Activated CD4-positive, alpha-beta T cell treated with anti-CD3 and anti-CD28 coated beads, Interleukin-2, amount 50 U/mL, for 16 hours (primary cell): ENCODE data around the gene FAM217A.

ENCODE experiments used
- DNase-seq: peaks from one replicate; pipeline ENCODE4 v3.0.0-alpha.2; 2020

The FAM217A gene

DNA sequence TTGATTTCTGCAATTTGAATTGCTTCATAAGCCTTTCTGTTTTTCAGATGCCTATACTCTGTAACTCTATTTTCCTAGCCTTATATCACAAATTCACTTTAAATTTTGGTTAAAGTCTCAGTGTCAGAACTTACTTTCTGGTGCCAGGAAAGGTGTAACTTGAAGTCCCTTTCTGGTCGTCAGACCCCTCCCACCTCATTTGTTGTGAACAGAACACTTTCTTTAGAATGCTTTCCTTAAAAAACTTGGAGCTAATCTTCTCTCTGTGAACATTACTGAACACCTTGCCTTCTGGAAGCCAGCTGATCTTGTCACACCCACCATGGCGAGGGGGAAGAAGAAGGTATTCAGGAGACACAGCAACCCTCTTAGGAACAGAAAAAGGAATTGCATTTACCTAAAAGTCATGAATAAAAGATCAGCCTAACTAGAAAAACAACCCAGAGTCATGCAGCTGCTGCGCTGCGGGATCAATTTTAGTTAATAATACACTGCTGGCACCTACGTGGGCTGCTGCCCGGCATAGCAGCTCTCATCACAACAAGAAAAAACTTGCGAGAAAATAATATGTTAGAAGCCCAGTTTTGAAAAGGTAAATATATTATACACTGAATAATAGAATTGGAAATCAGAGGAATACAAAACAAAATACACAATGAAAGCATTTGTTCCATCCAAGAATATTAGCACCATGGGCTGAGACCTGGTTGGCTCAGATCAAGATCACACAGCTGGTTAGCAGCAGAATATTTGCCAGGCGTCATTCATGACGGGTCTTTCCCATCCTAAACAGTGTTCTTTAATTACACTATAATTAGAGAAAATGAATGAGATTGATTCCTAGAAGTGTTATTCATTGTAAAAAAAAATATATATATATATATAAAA is 5.8 kb upstream of the FAM217A start:
- no peak for DNase-seq

GRCh38 chr6:4074478-4075235 is 4.3 kb downstream of the FAM217A start:
- DNase-seq: no peak

- DNase-seq: no peak
These were observed 7.6 kb downstream of the FAM217A start for GRCh38 chr6:4071330-4071729.

- no peak for DNase-seq
These were observed 9.7 kb downstream of the FAM217A start for GRCh38 chr6:4069199-4069598.

GRCh38 chr6:4067673-4068072 is 11.3 kb downstream of the FAM217A start:
- DNase-seq: no peak

DNA sequence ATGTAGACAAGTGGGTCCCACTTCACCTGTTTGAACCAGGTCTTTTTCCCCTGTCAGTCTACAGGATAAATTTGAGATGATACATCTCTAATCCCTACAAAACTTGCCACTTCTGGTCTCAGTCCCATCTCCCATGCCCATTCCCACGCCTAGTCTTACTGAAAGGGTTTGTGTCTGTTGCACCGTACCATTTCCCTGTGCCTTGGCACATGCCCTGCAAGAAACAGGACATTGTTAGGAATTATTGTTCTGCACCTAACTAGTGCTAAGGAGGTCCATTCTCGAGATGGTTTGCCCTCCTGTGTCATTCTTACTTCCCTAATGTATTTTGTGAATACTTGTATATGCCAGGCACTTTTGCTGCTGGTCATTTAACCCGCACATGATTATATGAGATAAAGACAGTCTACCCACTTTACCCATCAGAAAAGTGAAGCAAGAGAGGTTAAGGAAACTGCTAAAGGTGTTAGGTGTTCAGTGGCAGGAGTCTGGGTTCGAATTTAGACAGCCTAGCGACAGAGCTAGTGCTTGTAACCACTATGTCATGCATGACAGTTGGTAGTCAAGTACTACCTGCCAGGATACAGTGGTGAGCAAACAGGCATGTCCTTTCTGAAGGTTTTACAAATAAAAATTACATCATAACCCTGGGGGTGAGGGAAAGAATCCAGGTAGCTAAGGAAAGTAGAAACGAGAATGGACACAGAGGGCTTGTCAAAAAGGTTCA is 12.7 kb downstream of the FAM217A start:
- no peak for DNase-seq

DNA sequence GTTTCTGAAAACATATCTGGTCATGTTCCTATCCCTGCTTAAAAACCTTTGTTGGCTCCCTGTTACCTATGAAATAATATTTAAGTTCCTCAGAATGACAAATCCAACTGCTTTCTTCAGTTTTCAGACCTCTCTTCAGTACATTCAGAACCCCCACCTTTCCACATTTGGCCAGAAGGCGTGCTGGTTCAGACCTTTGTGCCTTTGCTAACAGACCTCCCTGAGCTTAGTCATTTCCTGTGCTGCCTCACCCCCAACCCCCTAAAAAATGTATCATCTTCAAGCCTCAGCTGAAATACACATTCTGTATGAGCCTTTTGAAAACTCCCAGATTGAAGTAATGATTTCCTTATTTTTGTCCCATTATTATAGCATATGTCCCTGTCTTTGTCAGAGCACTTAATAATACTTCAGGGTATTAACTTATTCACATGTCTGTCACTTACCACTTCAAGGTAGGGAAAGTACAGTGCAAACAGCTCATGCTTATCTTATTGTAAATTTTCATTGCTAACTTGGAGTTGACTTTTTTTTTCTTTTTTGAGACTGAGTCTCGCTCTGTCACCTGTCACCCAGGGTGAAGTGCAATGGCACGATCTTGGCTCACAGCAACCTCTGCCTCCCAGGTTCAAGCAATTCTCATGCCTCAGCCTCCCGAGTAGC is 19.7 kb downstream of the FAM217A start:
- DNase-seq: peak; percentile 87

DNA sequence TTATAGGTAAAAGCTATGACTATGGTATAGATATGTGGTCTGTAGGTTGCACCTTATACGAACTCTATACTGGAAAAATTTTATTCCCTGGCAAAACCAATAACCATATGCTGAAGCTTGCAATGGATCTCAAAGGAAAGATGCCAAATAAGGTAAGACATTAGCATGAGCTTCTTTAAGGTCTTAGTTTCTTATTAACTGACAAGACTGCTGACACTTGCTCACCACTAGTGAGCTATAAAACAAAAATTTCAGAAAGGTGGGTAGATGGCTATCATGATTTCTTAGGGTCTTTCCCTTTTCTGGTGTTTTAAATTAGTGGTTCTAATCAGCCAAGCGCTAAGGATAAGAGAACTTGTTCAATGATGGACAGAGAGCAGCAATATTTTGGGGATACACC is 21.9 kb downstream of the FAM217A start:
- no peak for DNase-seq

- peak; percentile 24 for DNase-seq
These were observed 23.4 kb downstream of the FAM217A start for GRCh38 chr6:4055420-4056041.

DNA sequence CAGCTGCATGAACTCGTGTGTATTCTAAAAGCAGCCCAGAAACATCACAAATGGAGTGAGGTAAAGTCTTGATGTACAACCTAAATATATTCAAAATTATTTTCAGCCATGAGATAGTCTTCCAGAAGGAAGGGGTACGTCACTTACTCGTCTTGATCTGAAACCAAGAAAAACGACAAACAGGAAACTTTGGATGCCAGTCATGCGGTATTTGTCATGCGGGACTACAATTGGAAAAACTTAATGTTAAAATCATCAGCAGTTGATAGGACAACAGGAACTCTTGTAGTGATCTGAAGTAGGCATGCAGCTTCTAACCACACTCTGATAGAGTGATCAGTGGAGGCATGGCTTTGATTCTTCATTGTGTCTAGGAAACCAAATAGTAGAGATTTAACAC is 29.7 kb downstream of the FAM217A start:
- DNase-seq: no peak

DNA sequence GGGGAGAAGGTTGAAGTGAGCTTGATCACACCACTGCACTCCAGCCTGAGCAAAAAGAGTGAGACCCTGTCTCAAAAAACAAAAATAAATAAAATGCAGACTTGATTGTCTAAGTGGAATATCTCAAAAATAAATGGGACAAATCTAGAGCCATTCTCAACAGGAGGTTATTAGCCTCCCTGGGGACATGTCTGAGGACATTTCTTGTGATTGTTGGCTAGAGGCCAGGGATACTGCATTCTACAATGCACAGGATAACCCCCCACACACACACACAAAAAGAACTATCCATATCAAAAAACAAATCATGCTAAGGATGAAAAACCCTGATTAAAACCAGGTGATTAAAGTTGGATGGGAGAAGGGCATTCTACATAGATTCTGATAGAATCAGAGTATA is 37.5 kb downstream of the FAM217A start:
- DNase-seq: no peak

DNA sequence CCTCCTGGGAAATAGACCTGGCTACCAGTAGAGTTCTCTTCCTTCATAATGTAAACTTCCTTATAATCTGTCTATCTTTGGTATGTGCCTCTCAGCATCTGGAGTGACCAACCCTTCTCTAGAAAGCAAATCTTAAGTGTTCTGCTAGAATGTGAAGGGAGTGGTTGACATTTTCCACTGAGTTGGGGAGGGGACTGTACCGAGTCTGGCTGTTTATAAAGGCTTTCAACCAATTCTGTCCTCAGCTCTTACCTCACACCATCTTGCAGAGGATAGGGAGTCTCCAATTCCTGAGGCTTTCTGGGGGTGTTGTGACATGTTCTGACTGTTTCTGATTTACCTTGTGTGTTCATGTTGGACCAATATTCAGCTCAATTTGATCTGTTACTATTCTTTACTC is 39.6 kb downstream of the FAM217A start:
- DNase-seq: no peak

DNA sequence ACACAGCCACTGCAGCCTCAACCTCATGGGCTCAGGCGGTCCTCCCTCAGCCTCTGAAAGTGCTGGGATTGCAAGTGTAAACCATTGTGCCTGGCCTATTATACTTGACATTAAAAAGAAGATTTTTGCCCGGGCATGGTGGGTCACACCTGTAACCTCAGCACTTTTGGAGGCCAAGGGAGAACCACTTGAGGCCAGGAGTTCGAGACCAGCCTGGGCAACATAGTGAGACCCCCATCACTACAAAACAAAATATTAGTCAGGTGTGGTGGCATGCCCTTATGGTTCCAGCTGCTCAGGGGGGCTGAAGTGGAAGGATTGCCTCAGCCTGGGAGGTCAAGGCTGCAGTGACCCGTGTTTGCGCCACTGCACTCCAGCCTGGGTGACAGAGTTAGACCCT is 42.4 kb downstream of the FAM217A start:
- no peak for DNase-seq

- DNase-seq: no peak
These were observed 46.5 kb downstream of the FAM217A start for GRCh38 chr6:4032475-4032874.

GRCh38 chr6:4031442-4031841 is 47.5 kb downstream of the FAM217A start:
- no peak for DNase-seq

DNA sequence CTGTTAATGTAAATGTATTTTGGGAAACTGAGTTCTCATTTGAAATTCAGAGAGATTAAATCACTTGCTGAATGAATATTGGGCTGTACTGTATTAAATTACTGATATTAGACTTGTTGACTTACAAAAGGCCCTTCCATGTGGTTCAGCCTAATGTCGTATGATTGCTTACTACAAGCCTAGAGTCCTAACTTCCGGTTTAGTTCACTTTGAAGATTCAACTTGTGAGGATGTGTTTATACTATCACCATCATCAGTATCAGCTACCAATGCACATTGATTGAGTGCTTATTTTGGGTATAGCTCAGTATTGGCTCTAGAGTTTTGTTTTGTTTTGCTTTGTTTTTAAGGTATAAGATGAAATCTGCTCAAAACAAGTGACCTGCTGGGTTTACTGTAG is 48.3 kb downstream of the FAM217A start:
- no peak for DNase-seq

DNA sequence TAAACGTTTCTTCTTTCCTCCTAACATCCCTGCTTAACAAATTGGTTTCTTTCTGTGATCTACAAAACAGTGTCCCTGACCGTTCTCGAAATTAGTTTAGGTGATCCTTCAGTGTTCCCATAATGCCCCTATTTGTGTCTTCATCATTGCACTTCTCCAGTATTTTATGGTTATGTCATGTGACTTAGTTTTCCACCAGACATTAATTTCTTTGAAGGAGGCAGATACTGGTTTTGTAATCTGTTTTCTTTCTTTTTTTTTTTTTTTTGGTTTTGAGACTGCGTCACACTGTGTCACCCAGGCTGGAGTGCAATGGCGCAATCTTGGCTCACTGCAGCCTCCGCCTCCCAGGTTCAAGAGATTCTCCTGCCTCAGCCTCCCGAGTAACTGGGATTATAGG is 49.2 kb downstream of the FAM217A start:
- no peak for DNase-seq

- DNase-seq: no peak
These were observed 50.9 kb downstream of the FAM217A start for GRCh38 chr6:4028051-4028450.

- no peak for DNase-seq
These were observed 53.3 kb downstream of the FAM217A start for GRCh38 chr6:4025681-4026080.

GRCh38 chr6:4023240-4023639 is 55.7 kb downstream of the FAM217A start:
- no peak for DNase-seq

DNA sequence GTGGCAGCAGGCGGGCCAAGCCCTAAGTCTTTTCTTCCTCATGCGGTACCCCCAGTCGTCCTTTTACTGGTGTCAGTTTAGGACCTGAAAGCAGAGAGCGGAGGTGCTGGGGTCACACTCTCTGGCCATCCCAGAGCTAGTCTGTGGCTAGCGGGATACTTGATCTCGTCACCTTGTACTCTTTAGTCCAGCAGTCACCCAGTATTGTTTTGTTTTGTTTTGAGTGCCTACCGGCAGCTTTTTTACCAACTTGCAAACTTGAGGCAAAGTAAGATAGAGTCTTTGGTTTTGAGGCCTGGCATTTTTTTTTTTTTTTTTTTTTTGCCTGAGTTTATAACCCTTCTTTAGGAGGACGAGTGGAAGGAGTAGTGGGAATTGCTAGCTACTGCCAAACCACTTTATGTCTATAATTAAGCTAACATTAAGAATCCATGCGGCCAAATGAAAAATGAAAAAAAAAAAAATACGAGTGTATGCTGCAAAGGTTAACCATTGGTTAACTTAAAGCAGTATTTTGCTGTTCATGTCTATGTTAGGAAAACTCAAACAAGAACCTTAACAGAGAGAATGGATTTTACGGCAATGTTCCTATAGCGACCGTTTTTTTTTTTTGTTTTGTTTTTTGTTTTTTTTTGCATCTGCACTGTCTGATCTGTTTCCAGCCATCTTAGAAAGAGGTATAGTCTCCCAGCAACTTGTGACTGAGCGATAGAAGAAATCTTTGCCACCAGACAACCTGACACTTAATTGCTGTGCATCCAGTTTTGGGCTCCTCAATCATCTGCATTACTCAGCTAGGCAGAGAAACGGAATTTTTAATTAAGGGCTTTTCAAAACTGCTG is 56.9 kb downstream of the FAM217A start:
- no peak for DNase-seq
